Osteocyte (in vitro differentiated cells): ENCODE data around the gene CNOT2. TPM values are rescaled to one million over a fixed set of nuclear protein-coding genes. Genes with fewer than 3 reads are reported as not detected.

Experiments used
- DNase-seq: peaks from one replicate; pipeline ENCODE4 v3.0.0; 2021; ENCODE audit warnings: mixed read lengths; ENCODE audit not compliant: unreplicated experiment; ENCODE audit errors: extremely low spot score
- H3K27ac Mint-ChIP-seq: one replicate; pipeline ENCODE4 v1.8.0; 2021; ENCODE audit warnings: mild to moderate bottlenecking, mixed read lengths; ENCODE audit not compliant: unreplicated experiment
- H3K27me3 Mint-ChIP-seq: one replicate; pipeline ENCODE4 v1.8.0; 2021; ENCODE audit warnings: mixed read lengths; ENCODE audit not compliant: unreplicated experiment
- H3K36me3 Mint-ChIP-seq: one replicate; pipeline ENCODE4 v1.8.0; 2021; ENCODE audit warnings: mixed read lengths; ENCODE audit not compliant: unreplicated experiment
- H3K4me1 Mint-ChIP-seq: one replicate; pipeline ENCODE4 v1.8.0; 2021; ENCODE audit warnings: mixed read lengths; ENCODE audit not compliant: unreplicated experiment
- H3K4me3 Mint-ChIP-seq: one replicate; pipeline ENCODE4 v1.8.0; 2021; ENCODE audit warnings: mild to moderate bottlenecking, moderate library complexity, mixed read lengths; ENCODE audit not compliant: unreplicated experiment
- H3K9me3 Mint-ChIP-seq: one replicate; pipeline ENCODE4 v1.8.0; 2021; ENCODE audit warnings: mixed read lengths; ENCODE audit not compliant: unreplicated experiment
- CTCF ChIP-seq: fragments of 200-600 bp; sonication (generic); IDR thresholded peaks from 2 replicates; pipeline ENCODE4 v1.5.0; 2021; ENCODE audit warnings: antibody characterized with exemption, mild to moderate bottlenecking, moderate library complexity
- total RNA-seq: library from RNA; stranded (reverse); gene quantifications from 2 replicates; pipeline ENCODE4 v1.2.1, GENCODE V29; 2021

CNOT2 gene
- total RNA-seq, 1 donor from 2014 or later, result 73.8 TPM

DNA sequence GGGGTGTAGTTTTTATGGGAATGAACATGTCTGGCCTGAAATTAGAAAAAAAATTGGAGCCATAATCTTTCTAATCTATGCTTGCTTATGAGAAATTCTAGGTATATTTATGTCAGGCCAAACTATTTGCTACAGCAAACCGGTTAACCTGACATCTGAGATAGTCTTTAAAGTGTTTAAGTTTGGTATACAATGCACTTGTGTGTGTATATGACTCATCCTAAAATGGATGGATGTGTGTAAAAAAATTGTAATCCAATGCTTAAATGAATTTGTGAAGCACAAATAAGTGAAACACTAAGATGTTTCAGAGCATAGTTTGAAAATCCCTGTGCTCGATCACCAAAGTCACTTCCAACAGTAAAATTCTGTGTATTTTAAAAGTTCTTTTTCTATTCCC lies 6.7 kb downstream of the CNOT2 start:
- no peaks in the 10 kb centered on the region for H3K27me3 Mint-ChIP-seq
- TF ChIP-seq CTCF, result no peak
- H3K36me3 Mint-ChIP-seq, result peaks cover 6% of the 10 kb centered on the region
- no peak overlapping the region for H3K4me3 Mint-ChIP-seq
- no peaks in the 10 kb centered on the region for H3K9me3 Mint-ChIP-seq
- H3K27ac Mint-ChIP-seq, result no peak overlapping the region
- no peak for DNase-seq
- H3K4me1 Mint-ChIP-seq, result peaks cover 64% of the 10 kb centered on the region

DNA sequence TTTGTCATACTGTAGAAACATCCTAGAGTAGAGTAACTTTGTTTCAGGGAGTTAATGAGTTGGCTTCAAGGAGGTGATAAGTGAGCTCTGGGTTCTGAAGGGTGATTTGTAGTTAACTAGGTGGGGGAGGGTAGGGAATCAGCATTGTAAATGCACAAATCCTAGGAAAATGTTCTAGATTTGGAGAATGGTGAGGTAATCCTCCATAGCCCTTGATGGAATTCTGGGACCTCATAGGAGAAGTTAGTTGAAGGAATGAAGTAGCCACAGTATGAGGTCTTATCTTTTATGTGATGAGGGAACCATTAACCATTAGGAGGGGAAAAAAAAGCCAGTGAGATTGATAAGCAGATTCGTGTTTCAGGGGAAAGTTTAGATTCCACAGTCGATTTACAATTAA lies 8.0 kb downstream of the CNOT2 start:
- no peaks in the 10 kb centered on the region for H3K27me3 Mint-ChIP-seq
- peaks cover 64% of the 10 kb centered on the region for H3K4me1 Mint-ChIP-seq
- DNase-seq, result no peak
- no peak overlapping the region for H3K4me3 Mint-ChIP-seq
- peaks cover 6% of the 10 kb centered on the region for H3K36me3 Mint-ChIP-seq
- no peak for TF ChIP-seq CTCF
- H3K27ac Mint-ChIP-seq, result no peak overlapping the region
- no peaks in the 10 kb centered on the region for H3K9me3 Mint-ChIP-seq

DNA sequence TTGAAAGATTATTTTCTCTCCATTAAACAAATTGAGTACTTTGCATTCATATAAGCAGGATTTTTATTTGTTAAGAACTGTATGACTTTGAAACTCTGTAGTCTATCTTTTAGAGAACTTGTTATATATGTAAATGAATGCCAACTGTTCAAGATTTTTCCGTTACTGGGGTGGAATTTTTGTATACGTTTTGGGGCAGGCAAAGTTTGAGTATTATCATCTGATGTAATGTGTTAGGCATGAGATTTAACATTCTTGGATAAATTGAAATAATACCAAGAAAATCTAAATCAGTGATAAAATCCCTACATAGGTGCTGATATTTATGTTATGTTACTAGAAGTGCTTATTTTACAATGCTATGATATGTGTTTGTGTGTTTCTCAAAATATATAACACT lies 8.4 kb downstream of the CNOT2 start:
- no peak overlapping the region for H3K4me3 Mint-ChIP-seq

GRCh38 chr12:70252832-70253231 lies 9.6 kb downstream of the CNOT2 start:
- H3K36me3 Mint-ChIP-seq, result peaks cover 2% of the 10 kb centered on the region
- no peaks in the 10 kb centered on the region for H3K27me3 Mint-ChIP-seq
- H3K4me1 Mint-ChIP-seq, result peaks cover 54% of the 10 kb centered on the region
- no peak for TF ChIP-seq CTCF
- H3K4me3 Mint-ChIP-seq, result no peak overlapping the region
- H3K9me3 Mint-ChIP-seq, result no peaks in the 10 kb centered on the region
- no peak overlapping the region for H3K27ac Mint-ChIP-seq
- DNase-seq, result no peak

More for the DNA sequence above, 8.4 kb downstream of the CNOT2 start:
- H3K9me3 Mint-ChIP-seq, result no peaks in the 10 kb centered on the region
- no peak for TF ChIP-seq CTCF
- no peaks in the 10 kb centered on the region for H3K27me3 Mint-ChIP-seq
- H3K27ac Mint-ChIP-seq, result peak overlapping the region; percentile 25
- peaks cover 64% of the 10 kb centered on the region for H3K4me1 Mint-ChIP-seq
- no peak for DNase-seq
- H3K36me3 Mint-ChIP-seq, result peaks cover 6% of the 10 kb centered on the region

- Mint-ChIP-seq H3K4me1 (peaks cover 60% of the 10 kb centered on the region), H3K27me3 (no peaks in the 10 kb centered on the region), H3K36me3 (peaks cover 2% of the 10 kb centered on the region), H3K27ac (no peak overlapping the region), H3K9me3 (no peaks in the 10 kb centered on the region), H3K4me3 (no peak overlapping the region)
- no peak for TF ChIP-seq CTCF
- DNase-seq, result no peak
Measured at GRCh38 chr12:70254225-70254624, 11.0 kb downstream of the CNOT2 start.
